GM04504 (cell line): ENCODE results near the gene ZNF888.
"Not testable (repeated sequence)": the region's sequence is repeated elsewhere in the genome, so short reads cannot be mapped to it uniquely, and the experiment has no call there.

Source experiments
- DNase-seq: peaks from one replicate; pipeline ENCODE4 v3.0.0-alpha.2; 2012; ENCODE audit warnings: low read depth

The ZNF888 gene

DNA sequence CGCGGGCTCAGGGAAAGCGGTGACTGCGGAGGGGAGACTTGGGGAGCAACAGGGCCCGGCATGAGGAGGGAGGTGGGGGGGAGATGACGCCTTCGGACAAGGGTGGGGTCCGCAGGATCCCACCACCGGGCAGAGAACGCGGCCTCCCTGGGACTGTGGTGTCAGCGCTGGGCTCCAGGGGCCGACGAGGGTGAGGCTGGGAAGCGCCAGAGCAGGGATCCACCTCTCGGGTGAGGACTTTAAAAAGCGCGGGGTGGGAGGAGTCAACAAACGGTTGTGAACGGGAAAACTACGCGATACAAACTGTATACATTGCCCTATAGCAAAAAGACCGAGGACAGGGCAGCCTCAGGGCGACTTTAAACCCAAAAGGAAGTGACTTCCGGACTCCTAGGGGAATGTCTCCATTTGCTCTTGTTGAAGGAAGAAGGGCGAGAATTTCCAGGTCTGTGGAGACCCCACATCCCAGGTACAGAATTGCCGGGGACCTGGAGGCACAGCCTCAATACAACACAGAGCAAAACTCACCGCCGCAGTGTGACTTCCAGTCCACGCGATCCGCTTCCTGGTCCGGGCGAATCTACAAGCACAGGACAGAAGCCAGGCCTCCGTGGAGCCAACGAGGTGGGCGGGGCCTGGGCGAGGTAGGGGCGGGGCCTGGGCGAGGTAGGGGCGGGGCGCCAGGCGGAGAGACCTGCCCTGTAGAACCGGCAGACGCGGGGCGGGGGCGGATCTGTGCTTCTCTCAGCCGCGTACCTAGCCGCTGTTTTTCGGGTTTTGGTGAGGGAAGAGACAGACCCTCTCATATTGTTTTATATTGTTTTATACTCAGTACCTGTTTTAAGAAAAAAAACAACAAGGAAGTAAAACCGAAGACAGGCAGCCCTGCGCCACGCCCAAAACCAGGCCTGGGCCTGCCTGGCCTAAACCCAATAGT is at the start of gene ZNF888:
Gene ZNF888 (minus strand): TSS at position 588 of the 937 bp plus-strand sequence. CDS start 5,555 bp downstream, outside the sequence.
- DNase-seq: peak; percentile 51

DNA sequence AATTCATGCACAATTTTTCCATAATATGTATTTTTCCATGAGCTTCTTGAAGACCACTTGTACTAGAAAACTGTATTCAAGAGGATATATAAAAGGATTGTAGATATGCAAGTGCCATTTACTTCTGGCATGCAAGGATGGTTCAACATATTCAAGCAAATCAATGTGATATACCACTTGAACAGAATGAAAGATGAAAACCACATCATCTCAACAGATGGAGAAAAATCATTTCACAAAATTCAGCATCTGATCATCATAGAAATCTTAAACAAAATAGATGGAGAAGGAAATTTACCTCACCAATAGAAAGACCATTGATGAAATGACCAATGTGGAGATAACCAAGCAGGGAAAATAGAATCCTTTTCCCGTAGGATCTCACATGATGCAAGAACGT is 44.5 kb upstream of the ZNF888 start:
- DNase-seq: no peak

DNA sequence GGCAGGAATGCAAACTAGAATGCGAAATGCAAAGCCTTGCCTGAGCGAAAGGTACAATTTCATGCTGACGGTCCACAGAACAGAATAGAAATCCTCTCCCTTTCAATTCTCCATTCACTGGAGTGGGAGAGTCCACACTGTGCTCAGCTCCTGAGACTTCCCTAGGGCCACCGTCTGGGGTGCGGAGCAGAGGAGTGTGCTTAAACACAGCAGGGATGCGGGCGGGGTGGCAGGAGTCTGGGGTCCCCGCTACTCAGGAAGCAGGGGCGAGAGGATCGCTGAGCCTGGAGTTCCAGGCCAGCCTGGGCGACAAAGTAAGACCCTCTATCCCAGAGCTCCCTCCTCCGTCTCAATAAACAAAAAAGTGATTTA is 40.0 kb upstream of the ZNF888 start:
- DNase-seq: no peak

DNA sequence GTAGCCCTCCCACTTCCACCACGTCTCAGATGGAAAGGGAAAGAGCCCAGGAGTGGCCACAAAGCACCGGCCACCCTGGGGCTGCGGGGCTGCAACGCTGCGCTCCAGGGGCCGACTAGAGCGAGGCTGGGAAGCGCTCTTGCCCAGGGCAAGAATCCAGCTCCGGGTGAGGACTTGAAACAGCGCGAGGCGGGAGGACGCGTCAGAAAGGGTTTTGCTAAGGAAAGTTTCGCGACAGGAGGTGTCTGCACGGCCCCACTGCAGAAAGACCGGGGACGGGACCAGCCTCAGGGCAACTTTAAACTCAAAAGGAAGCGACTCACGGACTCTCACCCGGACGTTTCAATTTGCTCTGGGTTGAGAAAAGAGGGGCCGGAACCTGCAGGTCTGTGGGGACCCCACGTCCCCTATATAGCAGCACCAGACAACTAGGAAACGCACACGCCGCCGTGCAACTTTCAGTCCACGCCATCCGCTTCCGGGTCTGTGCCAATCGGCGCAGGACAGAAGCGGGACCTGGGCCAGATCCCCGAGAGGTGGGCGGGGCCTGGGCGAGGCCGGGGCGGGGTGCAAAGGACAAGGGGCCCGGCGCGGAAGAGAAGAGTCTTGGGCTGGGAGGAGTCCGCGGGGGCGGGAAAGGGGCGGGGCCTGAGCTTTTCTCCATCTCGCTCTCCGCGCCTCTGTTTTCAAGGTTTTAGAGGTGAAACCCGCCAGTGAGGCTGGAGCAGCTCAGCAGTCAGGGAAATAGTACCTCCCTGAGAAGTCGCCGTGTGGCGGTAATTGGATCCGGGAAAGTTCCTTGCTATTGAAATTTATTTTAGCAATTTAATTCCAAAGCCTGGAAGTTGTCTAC is 39.4 kb upstream of the ZNF888 start, which contains the start of gene ZNF816:
Gene ZNF816 (minus strand): TSS at position 488 of the 853 bp plus-strand sequence. CDS start 6,792 bp downstream, outside the sequence.
- peak; percentile 84 for DNase-seq

DNA sequence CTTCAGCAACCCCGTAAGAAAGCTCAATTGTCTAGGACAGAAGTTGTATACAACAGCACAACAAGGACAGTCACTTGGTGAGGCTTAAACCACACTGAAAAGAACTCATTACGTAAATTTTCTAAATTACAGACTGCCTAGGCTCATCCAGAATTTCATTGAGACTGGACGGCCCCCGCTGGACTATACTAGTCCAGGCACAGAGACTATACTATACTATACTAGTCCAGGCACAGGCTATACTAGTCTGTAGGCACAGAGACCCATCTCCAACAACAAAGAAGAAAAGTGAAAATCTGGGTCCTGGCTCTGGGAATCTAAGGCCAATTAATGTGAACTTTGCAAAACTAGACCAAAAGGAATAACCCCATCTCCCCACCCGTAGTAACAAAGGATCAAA is 38.8 kb upstream of the ZNF888 start:
- DNase-seq: no peak

DNA sequence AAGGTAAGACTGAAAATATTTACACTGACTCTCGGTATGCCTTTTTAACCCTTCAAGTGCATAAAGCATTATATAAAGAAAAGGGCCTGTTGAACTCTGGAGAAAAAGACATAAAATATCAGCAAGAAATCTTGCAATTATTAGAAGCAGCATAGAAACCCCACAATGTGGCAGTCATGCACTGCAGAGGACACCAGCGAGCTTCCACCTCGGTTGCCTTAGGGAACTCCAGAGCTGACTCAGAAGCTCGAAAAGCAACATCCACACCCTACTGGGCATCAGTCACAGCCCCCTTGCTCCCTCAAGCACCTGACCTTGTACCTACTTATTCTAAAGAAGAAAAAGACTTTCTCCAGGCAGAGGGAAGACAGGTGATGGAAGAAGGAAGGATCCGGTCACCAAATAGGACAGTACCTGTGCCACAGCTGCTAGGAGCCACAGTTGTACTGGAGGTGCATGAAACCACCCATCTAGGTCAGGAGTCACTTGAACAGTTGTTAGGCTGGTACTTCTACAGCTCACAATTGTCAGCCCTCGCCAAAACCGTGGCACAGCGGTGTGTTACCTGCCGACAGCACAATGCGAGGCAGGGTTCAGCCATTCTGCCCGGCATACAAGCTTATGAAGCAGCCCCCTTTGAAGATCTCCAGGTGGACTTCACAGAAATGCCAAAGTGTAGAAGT is 36.5 kb upstream of the ZNF888 start:
- no peak for DNase-seq

DNA sequence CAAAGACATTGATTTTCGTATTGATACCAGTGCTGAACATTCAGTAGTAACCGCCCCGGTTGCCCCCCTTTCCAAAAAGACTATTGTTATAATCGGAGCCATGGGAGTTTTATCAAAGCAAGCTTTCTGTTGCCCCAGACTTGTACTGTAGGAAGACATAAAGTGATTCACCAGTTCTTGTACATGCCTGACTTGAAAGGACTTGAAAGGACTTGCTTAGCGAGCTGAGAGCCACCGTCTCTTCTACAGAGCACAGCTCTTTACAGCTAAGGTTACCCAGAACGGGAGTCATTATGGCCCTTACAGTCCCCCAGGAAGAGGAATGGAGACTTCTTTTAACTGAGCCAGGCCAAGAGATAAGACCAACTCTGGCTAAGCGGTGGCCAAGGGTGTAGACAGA is 34.4 kb upstream of the ZNF888 start:
- DNase-seq: no peak

DNA sequence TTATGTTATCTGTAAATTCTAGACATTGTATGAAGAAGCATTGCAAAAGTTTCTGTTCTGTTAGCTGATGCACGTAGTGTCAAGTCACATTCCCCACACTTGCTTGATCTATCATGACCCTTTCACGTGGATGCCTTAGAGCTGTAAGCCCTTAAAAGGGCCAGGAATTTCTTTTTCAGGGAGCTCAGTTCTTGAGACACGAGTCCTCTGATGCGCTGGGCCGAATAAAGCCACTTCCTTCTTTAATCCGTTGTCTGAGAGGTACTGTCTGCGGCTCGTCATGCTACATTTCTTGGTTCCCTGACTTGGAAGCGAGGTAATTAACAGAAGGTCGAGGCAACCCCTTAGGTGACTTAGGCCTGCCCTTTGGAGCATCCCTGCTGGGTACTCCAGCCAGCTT is 33.7 kb upstream of the ZNF888 start:
- no peak for DNase-seq

DNA sequence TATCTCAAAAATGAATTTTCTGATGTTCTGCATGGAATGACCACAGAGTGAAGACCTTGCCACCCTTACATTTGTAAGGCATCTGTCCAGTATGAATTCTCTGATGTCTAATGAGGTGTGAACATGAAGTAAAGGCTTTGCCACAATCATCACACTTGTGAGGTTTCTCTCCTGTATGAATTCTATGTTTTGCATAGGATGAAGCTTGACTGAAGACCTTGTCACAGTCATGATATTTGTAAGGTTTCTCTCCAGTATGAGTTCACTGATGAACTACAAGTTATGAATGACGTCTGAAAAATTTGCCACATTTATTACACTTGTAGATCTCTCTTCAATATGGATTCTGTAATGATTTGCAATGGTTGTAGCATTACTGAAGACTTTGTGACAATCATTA is 26.2 kb upstream of the ZNF888 start:
- DNase-seq: no peak

DNA sequence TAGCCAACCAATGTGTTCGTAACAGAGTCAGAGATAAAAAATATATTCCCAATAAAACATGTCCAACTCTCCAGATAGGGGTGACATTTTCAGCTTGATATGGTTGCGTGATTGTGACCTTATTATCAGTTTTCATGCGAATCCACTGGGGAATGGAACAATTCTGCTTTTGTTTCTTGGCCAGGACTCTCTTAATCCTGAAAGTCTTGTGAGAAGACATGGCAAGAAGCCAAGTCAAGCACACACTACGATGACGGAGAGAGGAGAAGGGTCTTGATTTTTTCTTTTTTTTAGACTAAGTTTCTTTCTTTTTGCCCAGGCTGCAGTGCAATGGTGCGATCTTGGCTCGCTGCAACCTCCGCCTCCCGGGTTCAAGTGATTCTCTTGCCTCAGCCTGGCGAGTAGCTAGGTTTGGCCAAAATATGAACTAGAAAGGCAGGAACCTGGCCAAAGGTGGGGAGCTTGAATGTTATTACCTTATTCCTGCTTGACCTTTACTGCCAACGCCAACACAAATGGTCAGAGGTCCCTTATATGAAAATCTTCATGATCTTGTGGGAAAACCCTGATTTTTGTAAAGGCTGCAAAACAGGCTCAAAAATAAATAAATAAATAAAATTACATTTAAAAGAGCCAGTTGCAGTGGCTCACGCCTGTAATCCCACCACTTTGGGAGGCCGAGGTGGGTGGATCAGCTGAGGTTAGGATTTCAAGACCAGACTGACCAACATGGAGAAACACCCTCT is 25.0 kb upstream of the ZNF888 start:
- DNase-seq: no peak

DNA sequence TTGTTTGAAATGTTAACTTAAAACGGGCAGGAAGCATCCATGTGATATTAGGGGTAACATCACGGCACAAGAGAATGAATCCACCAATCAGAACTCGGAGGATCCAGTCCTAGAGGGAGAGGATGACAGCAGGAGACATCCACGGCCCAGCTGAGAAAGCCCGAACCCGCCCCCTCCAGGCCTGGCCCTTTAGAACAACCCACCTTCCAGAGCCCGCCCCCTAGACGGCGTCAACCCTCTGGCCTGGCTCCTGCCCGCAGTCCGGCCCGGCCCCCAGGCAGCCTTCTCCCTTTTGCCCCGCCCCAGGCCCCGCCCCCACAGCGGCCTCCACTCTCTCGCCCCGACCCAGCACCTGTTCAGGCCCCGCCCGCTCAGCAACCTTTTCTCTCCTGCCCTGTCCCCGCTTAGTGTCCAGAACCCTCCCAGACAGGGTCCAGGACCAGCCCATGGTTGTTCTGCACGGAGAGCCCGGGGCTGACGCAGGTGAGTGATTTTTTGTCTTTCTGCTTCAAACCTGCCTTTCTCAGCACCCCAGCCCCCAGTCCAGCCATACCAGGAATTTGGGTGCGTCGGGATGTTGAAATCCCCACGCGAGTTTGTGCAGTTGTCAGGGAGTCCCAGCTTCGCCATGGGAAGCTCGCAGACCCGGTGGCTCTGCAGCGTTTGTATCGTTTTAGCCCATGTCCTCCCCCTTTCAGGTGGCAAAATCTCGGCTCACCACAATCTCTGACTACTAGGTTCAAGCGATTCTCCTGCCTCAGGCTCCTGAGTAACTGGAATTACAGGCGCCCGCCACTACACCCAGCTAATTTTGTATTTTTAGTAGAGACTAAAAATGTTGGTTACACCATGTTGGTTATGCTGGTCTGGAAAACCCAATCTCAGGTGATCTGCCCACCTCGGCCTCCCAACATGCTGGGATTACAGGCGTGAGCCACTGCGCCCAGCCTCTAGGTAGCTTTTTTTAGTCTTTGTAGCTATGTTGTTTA is 23.4 kb upstream of the ZNF888 start:
- no peak for DNase-seq

DNA sequence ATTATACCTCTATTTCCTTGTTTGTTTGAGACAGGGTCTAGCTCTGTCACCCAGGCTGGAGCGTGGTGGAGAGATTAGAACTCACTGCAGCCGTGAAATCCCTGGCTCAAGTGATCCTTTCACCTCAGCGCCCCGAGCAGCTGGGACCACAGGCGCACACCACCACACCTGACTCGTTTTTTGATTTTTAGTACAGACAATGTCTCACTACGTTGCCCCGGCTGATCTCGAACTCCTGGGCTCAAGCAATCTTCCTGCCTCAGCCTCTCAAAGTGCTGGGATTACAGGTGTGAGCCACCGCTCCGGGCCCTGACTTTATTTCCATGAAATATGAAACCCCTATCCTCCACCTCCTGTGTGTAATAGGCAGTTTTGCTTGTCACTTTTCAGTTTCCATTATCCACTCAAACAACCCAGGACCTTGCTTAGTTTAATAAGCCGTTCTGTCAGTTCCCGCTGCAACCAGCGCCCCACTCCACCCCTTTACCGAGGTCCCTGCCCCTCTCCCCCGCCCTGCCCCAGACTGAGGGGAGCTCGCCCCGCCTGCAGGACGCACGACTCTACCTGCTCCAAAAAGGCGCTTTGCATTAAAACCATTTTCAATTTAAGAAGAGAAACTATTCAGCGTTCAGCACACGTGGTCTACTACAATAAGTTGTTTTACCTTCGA is 22.6 kb upstream of the ZNF888 start:
- DNase-seq: no peak

DNA sequence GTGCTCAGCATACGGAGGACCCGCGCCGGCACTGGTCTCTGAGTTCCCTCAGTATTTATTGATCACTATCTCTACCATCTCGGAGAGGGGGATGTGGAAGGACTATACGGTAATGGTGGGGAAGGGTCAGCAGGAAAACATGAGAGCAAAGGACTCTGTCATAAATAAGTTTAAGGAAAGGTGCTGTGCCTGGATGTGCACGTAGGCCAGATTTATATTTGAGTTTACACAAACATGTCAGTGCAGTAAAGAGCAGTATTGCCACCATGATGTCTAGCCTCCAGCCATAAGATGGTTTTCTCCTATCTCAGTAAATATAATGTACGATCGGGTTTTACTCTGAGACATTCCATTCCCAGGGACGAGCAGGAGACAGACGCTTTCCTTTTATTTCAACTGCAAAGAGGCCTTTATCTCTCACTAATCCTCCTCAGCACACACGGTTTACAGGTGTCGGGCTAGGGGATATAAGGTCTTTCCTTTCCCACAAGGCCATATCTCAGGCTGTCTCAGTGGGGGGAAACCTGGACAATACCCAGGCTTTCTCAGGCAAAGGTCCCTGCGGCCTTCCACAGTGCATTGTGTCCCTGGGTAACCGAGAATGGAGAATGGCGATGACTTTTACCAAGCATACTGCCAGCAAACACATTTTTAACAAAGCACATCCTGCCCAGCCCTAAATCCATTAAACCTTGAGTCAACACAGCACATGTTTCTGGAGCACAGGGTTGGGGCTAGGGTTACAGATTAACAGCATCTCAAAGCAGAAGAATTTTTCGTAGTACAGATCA is 21.7 kb upstream of the ZNF888 start:
- not testable (repeated sequence) for DNase-seq

DNA sequence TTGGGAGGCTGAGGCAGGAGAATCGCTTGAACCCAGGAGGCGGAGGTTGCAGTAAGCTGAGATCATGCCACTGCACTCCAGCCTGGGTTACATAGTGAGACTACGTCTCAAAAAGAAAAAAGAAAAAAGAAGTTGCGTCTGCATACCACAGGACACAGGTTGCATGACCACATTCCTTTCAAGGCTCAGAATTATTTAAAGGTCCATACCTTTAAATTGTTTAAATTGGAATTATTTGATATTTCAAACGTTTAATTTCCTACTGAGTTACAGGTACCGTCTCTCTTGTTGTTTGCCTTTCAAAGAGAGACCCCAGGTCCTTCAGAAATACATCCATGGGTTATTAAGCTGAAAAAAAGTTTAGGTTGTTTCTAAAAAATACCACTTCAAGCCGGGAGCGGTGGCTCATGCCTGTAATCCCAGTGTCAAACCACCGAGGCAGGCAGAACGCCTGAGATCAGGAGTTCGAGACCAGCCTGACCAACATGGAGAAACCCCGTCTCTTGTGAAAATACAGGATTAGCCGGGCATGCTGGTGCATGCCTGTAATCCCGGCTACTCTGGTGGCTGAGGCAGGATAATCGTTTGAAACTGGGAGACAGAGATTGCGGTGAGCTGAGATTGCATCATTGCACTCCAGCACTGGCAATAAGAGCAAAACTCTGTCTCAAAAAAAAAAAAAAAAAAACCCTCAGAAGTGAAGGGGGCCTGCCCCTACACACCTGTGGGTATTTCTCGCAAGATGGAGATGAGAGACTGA is 20.8 kb upstream of the ZNF888 start:
- DNase-seq: no peak

DNA sequence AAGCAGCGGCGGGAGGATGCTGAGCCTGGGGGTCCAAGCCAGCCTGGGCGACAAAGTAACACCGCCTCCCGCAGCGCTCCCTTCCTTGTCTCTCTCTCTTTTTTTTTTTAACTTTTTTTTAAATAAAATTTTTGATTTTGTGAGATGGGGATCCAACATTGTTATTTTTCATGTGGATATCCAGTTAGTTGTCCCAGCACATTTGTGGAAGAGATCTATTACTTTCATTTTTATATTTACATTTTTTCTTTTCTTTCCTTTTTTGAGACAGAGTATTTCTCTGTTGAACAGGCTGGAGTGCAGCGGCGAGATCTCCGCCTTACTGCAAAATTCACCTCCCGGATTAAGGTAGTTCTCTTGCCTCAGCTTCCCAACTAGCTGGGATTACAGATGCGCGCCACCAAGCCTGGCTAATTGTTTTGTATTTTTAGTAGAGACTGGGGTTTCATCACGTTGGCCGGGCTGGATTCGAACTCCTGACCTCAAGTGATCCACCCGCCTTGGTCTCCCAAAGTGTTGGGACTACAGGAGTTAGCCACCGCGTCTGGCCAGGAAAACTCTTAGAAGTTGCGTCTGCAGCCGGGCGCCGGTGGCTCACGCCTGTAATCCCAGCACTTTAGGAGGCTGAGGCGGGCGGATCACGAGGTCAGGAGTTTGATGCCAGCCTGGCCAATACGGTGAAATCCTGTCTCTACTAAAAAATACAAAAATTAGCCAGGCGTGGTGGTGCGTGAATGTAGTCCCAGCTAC is 20.1 kb upstream of the ZNF888 start:
- DNase-seq: no peak

DNA sequence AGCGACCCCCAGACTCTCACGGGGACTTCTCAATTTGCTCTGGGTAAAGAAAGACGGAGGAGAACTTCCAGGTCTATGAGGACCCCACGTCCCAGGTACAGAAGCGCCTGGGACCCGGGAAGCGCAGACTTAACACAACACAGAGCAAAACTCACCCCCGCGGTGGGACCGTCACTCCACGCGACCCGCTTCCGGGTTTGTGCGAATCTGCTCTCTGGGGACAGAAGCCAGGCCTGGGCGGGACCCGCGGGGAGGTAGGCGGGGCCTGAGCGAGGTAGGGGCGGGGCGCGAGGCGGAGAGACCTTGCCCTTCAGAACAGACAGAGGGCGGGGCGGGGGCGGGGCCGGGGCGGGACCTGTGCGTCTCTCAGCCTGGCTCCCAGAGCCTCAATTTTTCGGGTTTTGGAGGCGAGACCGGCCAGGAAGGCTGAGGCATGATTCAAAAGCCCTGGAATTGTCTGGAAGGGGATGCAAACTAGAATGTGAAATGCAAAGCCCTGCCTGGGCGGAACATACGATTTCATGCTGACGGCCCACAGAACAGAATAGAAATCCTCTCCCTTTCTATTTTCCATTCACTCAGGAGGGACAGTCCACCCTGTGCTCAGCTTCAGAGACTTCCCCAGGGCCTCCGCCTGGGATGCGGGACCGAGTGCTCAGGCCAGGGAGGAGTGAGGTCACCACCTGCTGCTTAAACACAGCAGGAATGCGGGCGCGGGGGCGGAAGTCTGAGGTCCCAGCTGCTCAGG is 19.3 kb upstream of the ZNF888 start:
- DNase-seq: peak; percentile 54

DNA sequence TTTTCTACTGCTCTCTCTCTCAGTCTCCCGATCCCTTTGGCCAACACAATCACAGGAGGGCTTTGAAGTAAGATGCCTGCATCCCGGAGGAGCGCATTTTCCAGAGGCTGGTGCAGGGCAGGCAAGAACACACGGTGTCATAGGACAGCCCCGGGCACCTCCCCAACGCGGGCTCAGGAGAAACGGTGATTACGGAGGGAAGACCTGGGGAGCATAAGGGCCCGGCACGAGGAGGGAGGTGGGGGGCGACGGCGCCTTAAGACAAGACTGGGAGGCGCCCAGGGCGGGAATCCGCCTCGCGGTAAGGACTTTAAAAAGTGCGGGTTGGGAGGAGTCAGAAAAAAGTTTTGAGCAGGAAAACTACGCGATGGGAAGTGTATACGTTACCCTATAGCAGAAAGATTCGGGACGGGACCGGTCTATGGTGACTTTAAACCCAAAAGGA is 18.7 kb upstream of the ZNF888 start:
- no peak for DNase-seq
